ENCODE data around the gene KRT5. TPM values are rescaled to one million over a fixed set of nuclear protein-coding genes. Genes with fewer than 3 reads are reported as not detected.

The KRT5 gene
- total and polyA plus RNA-seq, 2 donors (not counting 3 experiments of a cell fraction or from before 2014, with no cell fraction given) = 0.32 to 0.86 TPM

- H3K27ac ChIP-seq (ENCODE audit: insufficient read depth, low read depth, low read length) = no peak overlapping the region
- no peak for FAIRE-seq
- no peak for DNase-seq (ENCODE audit: low read depth, low spot score)
- ChIA-PET CTCF (no interaction called here), POLR2A (no interaction called here)
- no peak overlapping the region for H2AFZ ChIP-seq (ENCODE audit: low read depth, low read length)
- no peaks in the 10 kb centered on the region for H3K9me1 ChIP-seq (replicated peaks; ENCODE audit: control insufficient read depth, extremely low read depth, insufficient read depth, low read length)
- no peaks in the 10 kb centered on the region for H3K4me1 ChIP-seq (ENCODE audit: control insufficient read depth, extremely low read depth, insufficient read depth, low read length)
- no TSS peak for BruUV-seq (replicated peaks)
- no peaks in the 10 kb centered on the region for H3K36me3 ChIP-seq (ENCODE audit: control insufficient read depth in 2 of 2, extremely low read depth in 1 of 2, insufficient read depth in 2 of 2, low read length in 2 of 2)
- H3K9me3 ChIP-seq (replicated peaks; ENCODE audit: control insufficient read depth, insufficient read depth, low read length) = no peaks in the 10 kb centered on the region
- TF ChIP-seq MAX (IDR thresholded peaks at IDR 0.05; ENCODE audit: insufficient read depth, insufficient read length) = no peak
- dilution Hi-C loops (cut with MboI; ENCODE audit: extremely low pct_ligation_motif_present, low sequenced_read_pairs) = no loop called here
- H3K79me2 ChIP-seq (ENCODE audit: control insufficient read depth, insufficient read depth, low read length) = no peaks in the 10 kb centered on the region
- intact Hi-C loops (cut with micrococcal nuclease) = no loop called here
- H3K4me3 ChIP-seq (replicated peaks in 1 of 3; ENCODE audit: insufficient read depth in 1 of 3, low read depth in 1 of 3, low read length in 3 of 3) = no peak overlapping the region
- H3K27me3 ChIP-seq (ENCODE audit: control insufficient read depth in 2 of 2, insufficient read depth in 2 of 2, low read length in 2 of 2) = no peaks in the 10 kb centered on the region
- no peak overlapping the region for H3K4me2 ChIP-seq (ENCODE audit: insufficient read depth, low read length)
- no peak overlapping the region for H3K9ac ChIP-seq (replicated peaks; ENCODE audit: extremely low read depth, insufficient read depth, low read length)
- H4K20me1 ChIP-seq (replicated peaks; ENCODE audit: control insufficient read depth, extremely low read depth, insufficient read depth, low read length) = no peaks in the 10 kb centered on the region
Measured at GRCh38 chr12:52525661-52526499, 5.7 kb upstream of the KRT5 start.

GRCh38 chr12:52524898-52525591 lies 4.9 kb upstream of the KRT5 start:
- H3K27ac ChIP-seq (ENCODE audit: insufficient read depth, low read depth, low read length) = no peak overlapping the region
- no peak overlapping the region for H3K4me2 ChIP-seq (ENCODE audit: insufficient read depth, low read length)
- no peak for TF ChIP-seq POLR2AphosphoS5 (IDR thresholded peaks at IDR 0.05; ENCODE audit: insufficient read depth, low read depth, low read length)
- FAIRE-seq = no peak
- no peak overlapping the region for H3K4me3 ChIP-seq (replicated peaks in 1 of 3; ENCODE audit: insufficient read depth in 1 of 3, low read depth in 1 of 3, low read length in 3 of 3)
- dilution Hi-C loops (cut with MboI; ENCODE audit: extremely low pct_ligation_motif_present, low sequenced_read_pairs) = no loop called here
- DNase-seq (ENCODE audit: low read depth, low spot score) = no peak
- H3K27me3 ChIP-seq (ENCODE audit: control insufficient read depth in 2 of 2, insufficient read depth in 2 of 2, low read length in 2 of 2) = no peaks in the 10 kb centered on the region
- H3K4me1 ChIP-seq (ENCODE audit: control insufficient read depth, extremely low read depth, insufficient read depth, low read length) = no peaks in the 10 kb centered on the region
- POLR2A ChIA-PET = no interaction called here
- no peak overlapping the region for H2AFZ ChIP-seq (ENCODE audit: low read depth, low read length)
- CTCF ChIA-PET = no interaction called here
- intact Hi-C loops (cut with micrococcal nuclease) = no loop called here
- H4K20me1 ChIP-seq (replicated peaks; ENCODE audit: control insufficient read depth, extremely low read depth, insufficient read depth, low read length) = no peaks in the 10 kb centered on the region
- no peaks in the 10 kb centered on the region for H3K79me2 ChIP-seq (ENCODE audit: control insufficient read depth, insufficient read depth, low read length)
- no peaks in the 10 kb centered on the region for H3K9me1 ChIP-seq (replicated peaks; ENCODE audit: control insufficient read depth, extremely low read depth, insufficient read depth, low read length)
- no peaks in the 10 kb centered on the region for H3K9me3 ChIP-seq (replicated peaks; ENCODE audit: control insufficient read depth, insufficient read depth, low read length)
- H3K36me3 ChIP-seq (ENCODE audit: control insufficient read depth in 2 of 2, extremely low read depth in 1 of 2, insufficient read depth in 2 of 2, low read length in 2 of 2) = no peaks in the 10 kb centered on the region
- no TSS peak for BruUV-seq (replicated peaks)
- no peak overlapping the region for H3K9ac ChIP-seq (replicated peaks; ENCODE audit: extremely low read depth, insufficient read depth, low read length)
